Stimulated activated naive CD8-positive, alpha-beta T cell treated with anti-CD3 and anti-CD28 coated beads, Interleukin-15, Interleukin-2, amounts not matched to agents 100 U/mL and 50 U/mL, for 24 hours (primary cell): Measurements from ENCODE around the gene PTEN.
"Not testable (repeated sequence)": the region's sequence is repeated elsewhere in the genome, so short reads cannot be mapped to it uniquely, and the experiment has no call there.

Experiments
- ATAC-seq: fragments of 150-1000 bp; cut with Tn5 transposase; one replicate; pipeline ENCODE4 v1.10.0; 2021
- DNase-seq: peaks from one replicate; pipeline ENCODE4 v3.0.0; 2021

The PTEN gene

GRCh38 chr10:87872828-87873227 lies 9.4 kb downstream of the PTEN start:
- DNase-seq, result no peak
- no peak for ATAC-seq

DNA sequence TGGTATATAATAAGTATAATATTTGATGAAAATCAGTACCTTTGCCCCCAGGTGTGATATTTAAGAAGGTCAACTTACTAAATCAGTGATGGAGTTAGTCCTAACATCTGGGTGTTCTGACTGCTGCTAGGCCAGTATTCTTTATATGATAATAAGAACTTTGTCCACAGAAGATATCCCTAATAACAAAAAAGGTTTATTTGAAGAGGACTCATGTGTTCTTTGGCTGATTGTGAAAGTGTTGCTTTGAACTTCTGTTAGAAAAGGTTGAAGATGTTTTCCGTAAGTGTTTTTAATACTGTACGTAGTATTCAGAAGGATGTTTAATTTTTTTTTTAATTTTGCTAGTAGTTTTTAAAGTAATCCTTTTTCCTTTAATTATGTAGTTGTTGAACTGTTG lies 10.2 kb downstream of the PTEN start:
- DNase-seq (no peak), ATAC-seq (no peak)

DNA sequence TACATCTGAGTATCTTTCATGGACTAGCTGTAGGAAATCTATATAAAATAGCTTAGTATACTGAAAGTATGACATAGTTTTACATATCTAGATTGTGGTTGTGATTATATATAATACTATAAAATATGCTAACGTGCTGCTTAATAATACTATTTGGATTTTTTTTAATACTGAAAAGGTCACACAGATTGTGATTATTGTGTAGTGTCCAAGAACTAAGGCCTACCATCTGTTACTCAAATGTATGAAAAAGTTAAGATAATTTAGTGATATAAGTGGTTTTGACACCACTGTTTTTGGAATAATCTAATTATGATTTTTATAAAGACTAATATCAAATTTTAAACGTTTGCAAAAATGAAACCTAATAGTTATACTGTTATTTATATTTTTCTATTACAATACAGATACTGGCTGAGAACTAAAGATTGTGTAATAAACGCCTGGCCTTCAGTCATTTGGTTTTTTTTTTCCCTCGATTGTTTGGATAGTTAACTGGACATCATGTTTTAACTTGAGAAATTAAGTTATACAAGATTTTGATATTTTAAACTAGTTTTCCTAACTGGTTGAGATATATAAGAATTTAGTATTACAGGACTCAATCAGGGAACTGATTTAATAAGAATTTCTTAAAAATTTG lies 12.6 kb downstream of the PTEN start:
- ATAC-seq (no peak), DNase-seq (no peak)

- no peak for DNase-seq
- no peak for ATAC-seq
Measured at GRCh38 chr10:87878664-87879459, 15.4 kb downstream of the PTEN start.

DNA sequence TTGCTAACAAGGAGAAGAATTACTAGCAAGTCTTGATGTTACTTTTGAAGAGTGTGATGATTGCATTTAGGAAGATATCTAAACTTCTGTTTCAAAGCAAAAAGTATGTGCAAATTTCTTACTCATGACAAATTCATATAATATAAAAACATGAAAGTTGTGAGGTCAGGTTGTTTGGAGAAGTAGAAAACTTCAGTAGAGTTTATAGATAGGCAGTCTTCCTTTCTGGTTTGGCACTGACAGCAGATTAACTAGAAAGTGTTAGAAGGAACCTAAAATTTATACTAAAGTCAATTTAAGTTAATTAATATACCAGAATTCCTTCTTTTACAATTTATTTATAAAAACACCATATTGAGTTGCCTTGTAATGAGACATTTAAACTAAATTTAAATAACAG lies 16.9 kb downstream of the PTEN start:
- DNase-seq (no peak), ATAC-seq (no peak)

- ATAC-seq, DNase-seq: not testable (repeated sequence)
Measured at GRCh38 chr10:87881373-87882059, 18.1 kb downstream of the PTEN start.

- DNase-seq, result no peak
- no peak for ATAC-seq
Measured at GRCh38 chr10:87882555-87883294, 19.3 kb downstream of the PTEN start.

GRCh38 chr10:87886635-87887034 lies 23.2 kb downstream of the PTEN start:
- DNase-seq (no peak), ATAC-seq (no peak)

GRCh38 chr10:87887146-87887545 lies 23.7 kb downstream of the PTEN start:
- ATAC-seq (no peak), DNase-seq (no peak)

GRCh38 chr10:87887548-87888289 lies 24.3 kb downstream of the PTEN start:
- DNase-seq, result no peak
- ATAC-seq, result no peak

DNA sequence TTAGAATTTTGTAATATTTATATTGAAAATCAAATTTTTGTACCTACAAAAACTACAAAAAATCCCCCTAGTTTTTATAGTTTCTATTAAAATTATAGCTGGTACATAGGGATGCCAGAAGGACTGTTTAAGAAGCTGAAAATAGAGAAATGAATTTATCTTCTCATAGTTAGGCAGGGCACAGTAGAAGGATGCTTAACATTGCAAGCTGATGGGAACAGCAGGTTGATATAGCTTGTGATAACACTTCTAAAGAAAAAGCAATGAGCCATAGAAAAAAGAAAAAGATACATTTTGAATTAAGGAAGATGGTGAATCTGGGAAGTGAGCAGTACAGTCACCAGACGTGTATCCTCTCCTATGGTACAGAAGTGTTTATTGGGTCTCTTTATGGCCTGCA lies 32.0 kb downstream of the PTEN start:
- DNase-seq, result no peak

DNA sequence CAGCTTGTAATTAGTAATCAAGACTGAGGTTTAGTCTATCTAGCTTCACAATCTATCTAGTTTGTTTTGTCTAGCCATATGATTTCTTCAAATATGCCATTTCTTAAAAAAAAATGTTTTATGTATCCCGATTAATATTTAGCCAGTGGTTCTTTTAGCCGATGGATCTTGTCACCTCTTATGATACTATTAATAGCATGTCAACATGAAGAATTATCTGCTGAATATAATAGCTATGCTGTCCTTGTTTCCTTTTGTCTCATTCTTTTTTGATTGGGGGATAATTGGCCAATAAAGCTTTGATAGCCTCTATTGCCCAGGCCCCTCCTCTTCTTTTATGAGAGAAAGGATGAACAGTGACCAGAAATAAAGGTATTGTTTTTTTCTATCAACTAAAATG lies 32.8 kb downstream of the PTEN start:
- DNase-seq (no peak), ATAC-seq (no peak)

More for the DNA sequence above, 32.0 kb downstream of the PTEN start:
- no peak for ATAC-seq

DNA sequence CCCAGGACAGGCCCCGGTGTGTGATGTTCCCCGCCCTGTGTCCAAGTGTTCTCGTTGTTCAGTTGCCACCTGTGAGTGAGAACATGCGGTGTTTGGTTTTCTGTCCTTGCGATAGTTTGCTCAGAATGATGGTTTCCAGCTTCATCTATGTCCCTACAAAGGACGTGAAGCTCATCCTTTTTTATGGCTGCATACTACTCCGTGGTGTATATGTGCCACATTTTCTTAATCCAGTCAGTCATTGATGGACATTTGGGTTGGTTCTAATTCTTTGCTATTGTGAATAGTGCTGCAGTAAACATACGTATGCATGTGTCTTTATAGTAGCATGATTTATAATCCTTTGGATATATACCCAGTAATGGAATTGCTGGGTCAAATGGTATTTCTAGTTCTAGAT lies 34.5 kb downstream of the PTEN start:
- ATAC-seq, result not testable (repeated sequence)

DNA sequence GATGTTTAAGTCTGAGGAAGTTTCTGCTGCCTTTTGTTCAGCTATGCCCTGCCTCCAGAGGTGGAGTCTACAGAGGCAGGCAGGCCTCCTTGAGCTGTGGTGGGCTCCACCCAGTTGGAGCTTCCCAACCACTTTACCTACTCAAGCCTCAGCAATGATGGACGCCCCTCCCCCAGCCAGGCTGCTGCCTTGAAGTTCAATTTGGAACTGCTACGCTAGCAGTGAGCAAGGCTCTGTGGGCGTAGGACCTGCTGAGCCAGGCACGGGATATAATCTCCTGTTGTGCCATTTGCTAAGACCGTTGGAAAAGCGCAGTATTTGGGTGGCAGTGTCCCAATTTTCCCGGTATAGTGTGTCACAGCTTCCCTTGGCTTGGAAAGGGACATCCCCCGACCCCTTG lies 40.0 kb downstream of the PTEN start:
- not testable (repeated sequence) for ATAC-seq, DNase-seq

More for the DNA sequence above, 34.5 kb downstream of the PTEN start:
- not testable (repeated sequence) for DNase-seq

GRCh38 chr10:87913156-87913921 lies 49.9 kb downstream of the PTEN start:
- DNase-seq (no peak), ATAC-seq (no peak)

DNA sequence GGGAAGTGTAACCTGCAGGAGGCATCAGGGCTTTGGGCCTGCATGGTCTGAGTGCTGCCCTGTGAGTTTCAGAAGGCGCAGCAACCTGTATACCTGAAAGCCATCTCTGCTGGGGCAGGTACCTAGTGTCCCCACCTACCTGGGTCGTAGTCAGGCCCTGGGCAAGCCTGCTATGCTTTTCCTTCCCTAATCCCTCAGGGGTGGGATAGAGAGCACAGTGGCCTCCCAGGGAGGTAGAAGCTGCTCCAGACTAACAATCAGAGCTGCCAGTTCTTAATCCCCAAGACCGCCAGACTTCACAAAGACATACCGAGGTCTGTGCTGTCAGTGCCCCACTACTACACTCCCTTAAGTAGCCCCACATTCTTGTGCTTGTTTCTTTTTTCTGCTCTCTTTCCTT lies 52.0 kb downstream of the PTEN start:
- ATAC-seq, result no peak

DNA sequence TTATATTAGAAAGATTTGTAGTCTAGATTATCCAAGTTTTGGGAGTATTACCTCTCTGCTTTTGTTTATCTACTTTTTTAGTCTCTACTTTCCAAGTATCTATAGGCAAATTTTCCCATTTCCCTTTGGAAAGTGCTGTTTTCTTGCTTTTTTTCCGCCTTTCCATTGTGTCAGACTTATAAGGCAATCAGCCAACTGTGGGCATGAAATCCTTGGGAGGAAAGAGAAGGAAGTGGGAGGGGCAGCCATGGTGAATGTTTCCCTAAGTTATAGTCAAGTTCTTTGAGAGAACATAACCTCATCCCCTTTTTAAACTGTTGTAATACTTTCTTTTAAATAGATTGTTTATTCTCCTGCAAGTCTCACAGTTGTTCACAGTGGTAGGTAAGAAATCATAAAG lies 52.6 kb downstream of the PTEN start:
- DNase-seq, result no peak
- ATAC-seq, result no peak

More for the DNA sequence above, 52.0 kb downstream of the PTEN start:
- no peak for DNase-seq

GRCh38 chr10:87916515-87916914 lies 53.1 kb downstream of the PTEN start:
- no peak for DNase-seq
- ATAC-seq, result no peak

GRCh38 chr10:87918254-87918859 lies 54.9 kb downstream of the PTEN start:
- no peak for DNase-seq
- no peak for ATAC-seq

DNA sequence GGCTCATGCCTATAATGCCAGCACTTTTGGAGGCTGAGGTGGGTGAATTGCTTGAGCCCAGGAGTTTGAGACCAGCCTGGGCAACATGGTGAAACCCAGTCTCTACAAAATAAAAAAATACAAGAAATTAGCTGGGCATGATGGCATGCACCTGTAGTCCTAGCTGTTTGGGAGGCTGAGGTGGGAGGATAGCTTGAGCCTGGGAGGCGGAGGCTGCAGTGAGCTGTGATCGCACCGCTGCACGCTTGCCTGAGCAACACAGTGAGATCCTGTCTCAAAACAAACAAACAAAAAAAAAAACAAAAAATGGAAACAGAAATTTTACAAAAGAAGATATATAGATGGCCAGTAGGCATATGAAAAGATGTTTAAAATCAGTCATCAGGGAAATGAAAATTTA lies 57.1 kb downstream of the PTEN start:
- no peak for DNase-seq
- no peak for ATAC-seq
